ENCODE data around the gene BICRAL.

DNA sequence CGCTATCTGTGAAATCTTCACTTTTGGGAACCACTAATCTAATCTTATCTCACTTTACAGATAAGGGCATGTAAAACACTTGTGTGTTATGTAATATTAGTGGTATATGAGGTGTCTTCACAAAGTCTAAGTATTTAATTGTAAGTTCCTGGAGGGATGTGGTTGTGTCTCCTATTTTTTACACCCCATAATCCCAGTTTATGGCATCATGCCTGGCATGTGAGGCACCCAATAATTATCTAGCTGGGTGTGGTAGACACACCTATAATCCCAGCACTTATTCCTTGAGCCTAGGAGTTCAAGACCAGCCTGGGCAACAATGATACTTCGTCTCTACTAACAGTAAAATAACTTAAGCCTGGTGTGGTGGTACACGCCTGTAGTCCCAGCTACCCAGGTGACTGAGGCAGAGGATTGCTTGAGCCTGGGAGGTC, 19.4 kb upstream of the BICRAL start:
- TF ChIP-seq, protein P1, sequence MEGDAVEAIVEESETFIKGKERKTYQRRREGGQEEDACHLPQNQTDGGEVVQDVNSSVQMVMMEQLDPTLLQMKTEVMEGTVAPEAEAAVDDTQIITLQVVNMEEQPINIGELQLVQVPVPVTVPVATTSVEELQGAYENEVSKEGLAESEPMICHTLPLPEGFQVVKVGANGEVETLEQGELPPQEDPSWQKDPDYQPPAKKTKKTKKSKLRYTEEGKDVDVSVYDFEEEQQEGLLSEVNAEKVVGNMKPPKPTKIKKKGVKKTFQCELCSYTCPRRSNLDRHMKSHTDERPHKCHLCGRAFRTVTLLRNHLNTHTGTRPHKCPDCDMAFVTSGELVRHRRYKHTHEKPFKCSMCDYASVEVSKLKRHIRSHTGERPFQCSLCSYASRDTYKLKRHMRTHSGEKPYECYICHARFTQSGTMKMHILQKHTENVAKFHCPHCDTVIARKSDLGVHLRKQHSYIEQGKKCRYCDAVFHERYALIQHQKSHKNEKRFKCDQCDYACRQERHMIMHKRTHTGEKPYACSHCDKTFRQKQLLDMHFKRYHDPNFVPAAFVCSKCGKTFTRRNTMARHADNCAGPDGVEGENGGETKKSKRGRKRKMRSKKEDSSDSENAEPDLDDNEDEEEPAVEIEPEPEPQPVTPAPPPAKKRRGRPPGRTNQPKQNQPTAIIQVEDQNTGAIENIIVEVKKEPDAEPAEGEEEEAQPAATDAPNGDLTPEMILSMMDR (conservative IDR thresholded peaks at IDR 0.05; ENCODE audit: low read depth, low read length) = no peak
- TF ChIP-seq POLR2A (IDR thresholded peaks at IDR 0.05; ENCODE audit: low read depth, low read length) = no peak
- no peak for TF ChIP-seq CEBPB (IDR thresholded peaks at IDR 0.05; ENCODE audit: low read depth, low read length)
- TF ChIP-seq, protein P2, sequence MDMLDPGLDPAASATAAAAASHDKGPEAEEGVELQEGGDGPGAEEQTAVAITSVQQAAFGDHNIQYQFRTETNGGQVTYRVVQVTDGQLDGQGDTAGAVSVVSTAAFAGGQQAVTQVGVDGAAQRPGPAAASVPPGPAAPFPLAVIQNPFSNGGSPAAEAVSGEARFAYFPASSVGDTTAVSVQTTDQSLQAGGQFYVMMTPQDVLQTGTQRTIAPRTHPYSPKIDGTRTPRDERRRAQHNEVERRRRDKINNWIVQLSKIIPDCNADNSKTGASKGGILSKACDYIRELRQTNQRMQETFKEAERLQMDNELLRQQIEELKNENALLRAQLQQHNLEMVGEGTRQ (IDR thresholded peaks at IDR 0.05; ENCODE audit: low read depth, low read length) = no peak
- no peak for TF ChIP-seq FOS (IDR thresholded peaks at IDR 0.05; ENCODE audit: low read depth, low read length)
- TF ChIP-seq CHD1 (IDR thresholded peaks at IDR 0.05; ENCODE audit: low read depth, low read length) = no peak
